Pancreas (tissue), 10 donors: ENCODE results near the gene CCDC201. TPM values are rescaled to one million over a fixed set of nuclear protein-coding genes. Genes with fewer than 3 reads are reported as not detected.

ENCODE experiments used
- ATAC-seq, 4 donors: fragments of 200-7000 bp; cut with Tn5 transposase; one replicate each; pipeline versions ENCODE4 v1.8.0 to v1.9.1; 2020; ENCODE audit warnings: mild to moderate bottlenecking in 4 of 4, moderate library complexity in 4 of 4
- DNase-seq, 6 donors: peaks; one replicate each; pipeline ENCODE4 v3.0.0-alpha.2; 2020
- FAIRE-seq: peaks from 2 replicates; lab custom pipeline; 2012; peaks lifted over from hg19 to GRCh38; lab: Jason Lieb, UNC
- H3K27ac ChIP-seq, 4 donors: fragments of 200-600 bp; sonication (generic); 1 replicate in 3 of 4; 2 replicates in 1 of 4; pipeline versions ENCODE4 v1.5.0 to v1.8.0; 2020
- H3K27me3 ChIP-seq, 4 donors: fragments of 200-600 bp; one replicate each; pipeline ENCODE4 v1.8.0; 2021
- H3K36me3 ChIP-seq, 3 donors: fragments of 200-600 bp; sonication (generic) in 1 of 3; one replicate each; pipeline versions ENCODE4 v1.5.0 to v1.8.0; 2020 to 2021
- H3K4me1 ChIP-seq, 3 donors: fragments of 200-600 bp; one replicate each; pipeline ENCODE4 v1.8.0; 2021
- H3K4me3 ChIP-seq, 4 donors: fragments of 200-600 bp; sonication (generic) in 2 of 4; one replicate each; pipeline versions ENCODE4 v1.5.0 to v1.8.0; 2020 to 2021
- H3K9me3 ChIP-seq, 4 donors: fragments of 200-600 bp; one replicate each; pipeline ENCODE4 v1.8.0; 2021
- CTCF ChIP-seq, 4 donors: fragments of 200-600 bp; sonication (generic) in 3 of 4; IDR thresholded peaks; one replicate each; pipeline versions ENCODE4 v1.5.0 to v1.8.0; 2021; ENCODE audit warnings: antibody characterized with exemption in 4 of 4
- WGBS, 2 donors: extraction: QIAGEN DNeasy Blood & Tissue Kit; methylation state at CpG; one replicate each; pipeline ENCODE4 v1.1.7; 2013; 5-methylcytosine and 5-hydroxymethylcytosine counted together
- intact Hi-C, 3 donors: fragments of 100-400 bp; cut with DNase I; formaldehyde crosslinking; loops; one replicate each; pipeline versions ENCODE4 v1.11.1 to v1.14.2; 2022
- polyA plus RNA-seq, 2 donors: library from polyadenylated mRNA; stranded (reverse); fragments of 200-250 nt; gene quantifications; one replicate each; pipeline ENCODE4 v1.2.3, GENCODE V29; 2013
- total RNA-seq, 6 donors: library from RNA; stranded (reverse); fragmentation: NEBNext Ultra II Directional in 4 of 6; extraction: Animal tissue kit (Norgen Biotek cat#: 25700) in 4 of 6; gene quantifications; one replicate each; pipeline versions ENCODE4 v1.2.1 to v1.2.4, GENCODE V29; 2021 to 2023
- donor health status: healthy with polysubstance abuse.
- donor health status: DM: no; HTN: no; CAD: no; lungs with moderate emphysema.
- donor health status: DM: no; HTN: no; CAD: no.
- donor health status: control.
- donor health status: control.
- donor health status: Bipolar disorder and iron deficiency.
- donor health status: DM: yes; HTN: yes; CAD: no.
- donor health status: DM: no; HTN: no; CAD: no.
- donor health status: DM: no; HTN: no; CAD: no.
- donor health status: DM: yes; HTN: yes; CAD: no.

CCDC201 gene
- total and polyA plus RNA-seq, 8 donors = not detected

- Histone ChIP-seq H3K36me3 (no peaks in the 10 kb centered on the region), H3K27ac (no peak overlapping the region), H3K27me3 (peaks cover 0 to 4% (median 1%) of the 10 kb centered on the region in 4 donors), H3K4me1 (no peaks in the 10 kb centered on the region), H3K4me3 (no peak overlapping the region), H3K9me3 (no peaks in the 10 kb centered on the region)
- DNase-seq = no peak
- FAIRE-seq = no peak
- 71 to 79% methylated on average over 6 of the region's 6 CpGs for WGBS, 2 donors
- no peak for ATAC-seq
- intact Hi-C loops = no loop called here
- TF ChIP-seq CTCF (IDR thresholded peaks at IDR 0.05) = no peak
Measured at GRCh38 chr7:45892407-45893035, 19.6 kb upstream of the CCDC201 start.

- no peak overlapping the region for H3K4me3 ChIP-seq
- no peaks in the 10 kb centered on the region for H3K36me3 ChIP-seq
- no peak for DNase-seq
- H3K4me1 ChIP-seq = no peaks in the 10 kb centered on the region
- peaks cover 0 to 4% (median 2%) of the 10 kb centered on the region in 4 donors for H3K27me3 ChIP-seq
- 63 to 73% methylated on average over 10 of the region's 10 CpGs for WGBS, 2 donors
- FAIRE-seq = no peak
- intact Hi-C loops = no loop called here
- TF ChIP-seq CTCF (IDR thresholded peaks at IDR 0.05) = no peak
- ATAC-seq = no peak
- no peaks in the 10 kb centered on the region for H3K9me3 ChIP-seq
- no peak overlapping the region for H3K27ac ChIP-seq
Measured at GRCh38 chr7:45891462-45892402, 18.9 kb upstream of the CCDC201 start.

GRCh38 chr7:45890902-45891461 lies 18.1 kb upstream of the CCDC201 start:
- Histone ChIP-seq H3K9me3 (no peaks in the 10 kb centered on the region), H3K4me3 (no peak overlapping the region), H3K36me3 (no peaks in the 10 kb centered on the region), H3K27me3 (peaks cover 0 to 4% (median 2%) of the 10 kb centered on the region in 4 donors), H3K27ac (no peak overlapping the region), H3K4me1 (no peaks in the 10 kb centered on the region)
- ATAC-seq = peak in 3 of 4 donors; percentile 39 to 50 (median 49)
- peak; percentile 93 for FAIRE-seq
- peak; percentile 28 to 61 (median 30) for TF ChIP-seq CTCF (IDR thresholded peaks at IDR 0.05)
- 16 to 22% methylated on average over 6 of the region's 6 CpGs for WGBS, 2 donors
- intact Hi-C loops = no loop called here
- no peak for DNase-seq

GRCh38 chr7:45890125-45890901 lies 17.4 kb upstream of the CCDC201 start:
- Histone ChIP-seq H3K27me3 (peaks cover 0 to 4% (median 2%) of the 10 kb centered on the region in 4 donors), H3K27ac (no peak overlapping the region), H3K4me1 (no peaks in the 10 kb centered on the region), H3K4me3 (no peak overlapping the region), H3K9me3 (no peaks in the 10 kb centered on the region), H3K36me3 (no peaks in the 10 kb centered on the region)
- ATAC-seq (no peak), FAIRE-seq (no peak), DNase-seq (no peak)
- WGBS, 2 donors = 77 to 85% methylated on average over 8 of the region's 8 CpGs
- intact Hi-C loops = no loop called here
- TF ChIP-seq CTCF (IDR thresholded peaks at IDR 0.05) = no peak
